GM15510 (cell line): ENCODE measurements around the gene ALG6.

Source experiments
- POLR2A ChIP-seq: IDR thresholded peaks from 3 replicates; pipeline ENCODE4 v1.6.1; 2011; ENCODE audit warnings: borderline replicate concordance; ENCODE audit not compliant: insufficient read length; ENCODE audit errors: extremely low read depth

Gene ALG6

GRCh38 chr1:63367215-63368103, at the start of gene ALG6:
ALG6 (plus strand) TSS chr1:63367627; CDS start chr1:63370978, 3,351 bp downstream.
- TF ChIP-seq POLR2A = peak; percentile 97

GRCh38 chr1:63317817-63318152, 49.6 kb upstream of the ALG6 start:
- no peak for TF ChIP-seq POLR2A

- TF ChIP-seq POLR2A = no peak
Measured at GRCh38 chr1:63318201-63318979, 49.0 kb upstream of the ALG6 start.

- no peak for TF ChIP-seq POLR2A
Measured at GRCh38 chr1:63319046-63320021, 48.1 kb upstream of the ALG6 start.

GRCh38 chr1:63320022-63320721, 47.3 kb upstream of the ALG6 start:
- TF ChIP-seq POLR2A = no peak

- TF ChIP-seq POLR2A = no peak
Measured at GRCh38 chr1:63321066-63321784, 46.2 kb upstream of the ALG6 start.

GRCh38 chr1:63321785-63322113, 45.7 kb upstream of the ALG6 start:
- TF ChIP-seq POLR2A = no peak

GRCh38 chr1:63322114-63322943, 45.1 kb upstream of the ALG6 start, which contains the start of gene FOXD3:
FOXD3 (plus strand) TSS chr1:63322567; CDS start chr1:63323059, 492 bp downstream.
- TF ChIP-seq POLR2A = no peak

GRCh38 chr1:63322944-63323864, 44.2 kb upstream of the ALG6 start:
- no peak for TF ChIP-seq POLR2A

GRCh38 chr1:63323865-63324778, 43.3 kb upstream of the ALG6 start:
- TF ChIP-seq POLR2A = no peak

- TF ChIP-seq POLR2A = no peak
Measured at GRCh38 chr1:63324779-63325119, 42.7 kb upstream of the ALG6 start.

- TF ChIP-seq POLR2A = no peak
Measured at GRCh38 chr1:63325279-63325985, 42.0 kb upstream of the ALG6 start.
